IMR-90 (cell line): Measurements from ENCODE around the gene C10orf90. TPM values are rescaled to one million over a fixed set of nuclear protein-coding genes. Genes with fewer than 3 reads are reported as not detected.

Experiments
- ATAC-seq: fragments of 200-7000 bp; cut with Tn5 transposase; 2 replicates; pipeline ENCODE4 v1.9.1; 2020; ENCODE audit warnings: low read depth, mild to moderate bottlenecking, moderate library complexity
- BruUV-seq: library from RNA; stranded (reverse); fragments of 400-500 nt; replicated peaks from 2 replicates; lab custom pipeline; 2021; lab: Mats Ljungman, UMichigan
- CTCF ChIA-PET: fragments of 300-600 bp; formaldehyde crosslinking; extraction: SDS; loops from one replicate; lab custom pipeline; 2021; ENCODE audit warnings: antibody characterized with exemption; lab: Yijun Ruan, JAX
- POLR2A ChIA-PET: fragments of 300-600 bp; sonication (Branson Sonifier 250); formaldehyde crosslinking; loops from one replicate; lab custom pipeline; 2022; ENCODE audit warnings: antibody characterized with exemption; ENCODE audit not compliant: unreplicated experiment; lab: Charles Lee
- DNase-seq: peaks from one replicate; pipeline ENCODE4 v3.0.0; 2013
- H2AFZ ChIP-seq: replicated peaks from 2 replicates; pipeline ENCODE3; 2013; ENCODE audit warnings: low read length, mild to moderate bottlenecking; ENCODE audit not compliant: poor library complexity
- H2AK5ac ChIP-seq: 2 replicates; pipeline ENCODE4 v1.6.1; 2013; ENCODE audit warnings: low read depth, low read length, inconsistent platforms
- H2AK9ac ChIP-seq: replicated peaks from 2 replicates; pipeline ENCODE3; 2013; ENCODE audit warnings: mild to moderate bottlenecking, low read depth, low read length, moderate library complexity; ENCODE audit not compliant: poor library complexity
- H2BK120ac ChIP-seq: 2 replicates; pipeline ENCODE4 v1.6.1; 2013; ENCODE audit warnings: low read depth, low read length, inconsistent platforms
- H2BK15ac ChIP-seq: 3 replicates; pipeline ENCODE4 v1.6.1; 2013; ENCODE audit warnings: low read depth, low read length, inconsistent platforms
- H2BK20ac ChIP-seq: 2 replicates; pipeline ENCODE4 v1.6.1; 2013; ENCODE audit warnings: low read depth, mild to moderate bottlenecking, inconsistent platforms, low read length, moderate library complexity
- H2BK5ac ChIP-seq: 2 replicates; pipeline ENCODE4 v1.6.1; 2013; ENCODE audit warnings: mild to moderate bottlenecking, low read depth, low read length, inconsistent platforms; ENCODE audit not compliant: poor library complexity, severe bottlenecking
- H3K14ac ChIP-seq: replicated peaks from 2 replicates; pipeline ENCODE4 v1.6.1; 2013; ENCODE audit warnings: low read depth, low read length, inconsistent platforms
- H3K18ac ChIP-seq: 2 replicates; pipeline ENCODE4 v1.6.1; 2013; ENCODE audit warnings: low read depth, low read length, control low read depth
- H3K23ac ChIP-seq: 2 replicates; pipeline ENCODE4 v1.6.1; 2013; ENCODE audit warnings: low read depth, low read length, inconsistent platforms
- H3K27ac ChIP-seq: 2 replicates; pipeline ENCODE4 v1.5.1; 2013; ENCODE audit warnings: mild to moderate bottlenecking, control low read depth, low read length; ENCODE audit not compliant: insufficient read depth
- H3K27me3 ChIP-seq: 2 replicates; pipeline ENCODE4 v1.6.1; 2013; ENCODE audit warnings: low read length; ENCODE audit not compliant: control insufficient read depth, insufficient read depth
- H3K36me3 ChIP-seq: 2 replicates; pipeline ENCODE4 v1.6.1; 2013; ENCODE audit warnings: low read length, mixed read lengths; ENCODE audit not compliant: control insufficient read depth, insufficient read depth
- H3K4ac ChIP-seq: 2 replicates; pipeline ENCODE4 v1.6.1; 2013; ENCODE audit warnings: low read depth, low read length, inconsistent platforms
- H3K4me1 ChIP-seq: 2 replicates; pipeline ENCODE4 v1.6.1; 2013; ENCODE audit warnings: low read length, mixed read lengths; ENCODE audit not compliant: control insufficient read depth, insufficient read depth
- H3K4me2 ChIP-seq: 2 replicates; pipeline ENCODE4 v1.6.1; 2013; ENCODE audit warnings: low read depth, mild to moderate bottlenecking, control low read depth, low read length, moderate library complexity
- H3K4me3 ChIP-seq: 2 replicates; pipeline ENCODE4 v1.5.1; 2013; ENCODE audit warnings: low read depth, mild to moderate bottlenecking, control low read depth, low read length, moderate library complexity; ENCODE audit not compliant: insufficient read depth
- H3K56ac ChIP-seq: 2 replicates; pipeline ENCODE4 v1.6.1; 2013; ENCODE audit warnings: low read length, inconsistent platforms; ENCODE audit not compliant: insufficient read depth; ENCODE audit errors: extremely low read depth
- H3K79me1 ChIP-seq, 2 experiments: 2 replicates each; pipeline ENCODE4 v1.6.1; 2013; ENCODE audit warnings: low read length in 2 of 2, inconsistent platforms in 1 of 2, low read depth in 1 of 2
- H3K9ac ChIP-seq: 2 replicates; pipeline ENCODE4 v1.6.1; 2013; ENCODE audit warnings: low read depth, low read length, control low read depth
- H3K9me1 ChIP-seq: 2 replicates; pipeline ENCODE4 v1.6.1; 2013; ENCODE audit warnings: low read length, inconsistent platforms; ENCODE audit not compliant: insufficient read depth
- H3K9me3 ChIP-seq: 2 replicates; pipeline ENCODE4 v1.6.1; 2013; ENCODE audit warnings: low read length; ENCODE audit not compliant: control insufficient read depth, insufficient read depth
- H4K20me1 ChIP-seq: 2 replicates; pipeline ENCODE4 v1.6.1; 2013; ENCODE audit warnings: low read length, inconsistent platforms; ENCODE audit not compliant: insufficient read depth
- H4K5ac ChIP-seq: 2 replicates; pipeline ENCODE4 v1.6.1; 2013; ENCODE audit warnings: mild to moderate bottlenecking, low read depth, low read length, control low read depth
- H4K8ac ChIP-seq, 2 experiments: 2 replicates each; pipeline ENCODE4 v1.6.1; 2013; ENCODE audit warnings: low read depth in 2 of 2, low read length in 2 of 2, control low read depth in 1 of 2, inconsistent platforms in 1 of 2
- H4K91ac ChIP-seq: 2 replicates; pipeline ENCODE4 v1.6.1; 2013; ENCODE audit warnings: low read depth, low read length, inconsistent platforms; ENCODE audit not compliant: insufficient read depth
- BHLHE40 ChIP-seq: fragments of 150-350 bp; IDR thresholded peaks from 2 replicates; pipeline ENCODE4 v1.6.1; 2016; ENCODE audit warnings: mild to moderate bottlenecking, low read depth, low read length
- CEBPB ChIP-seq: IDR thresholded peaks from 2 replicates; pipeline ENCODE4 v1.6.1; 2012; ENCODE audit warnings: low read depth, low read length, improper control_type of control experiment
- CHD1 ChIP-seq: IDR thresholded peaks from 2 replicates; pipeline ENCODE4 v1.6.1; 2012; ENCODE audit warnings: low read depth, low read length, improper control_type of control experiment
- FOS ChIP-seq: fragments of 150-350 bp; IDR thresholded peaks from 2 replicates; pipeline ENCODE4 v1.6.1; 2016; ENCODE audit warnings: low read depth, low read length
- MAFK ChIP-seq: IDR thresholded peaks from 2 replicates; pipeline ENCODE4 v1.6.1; 2012; ENCODE audit warnings: low read depth, low read length, improper control_type of control experiment
- MAZ ChIP-seq: IDR thresholded peaks from 2 replicates; pipeline ENCODE4 v1.6.1; 2012; ENCODE audit warnings: low read depth, mild to moderate bottlenecking, low read length, improper control_type of control experiment, moderate library complexity, borderline replicate concordance
- MXI1 ChIP-seq: IDR thresholded peaks from 2 replicates; pipeline ENCODE4 v1.6.1; 2012; ENCODE audit warnings: low read depth, mild to moderate bottlenecking, low read length, moderate library complexity, borderline replicate concordance
- NFE2L2 ChIP-seq: fragments of 150-350 bp; IDR thresholded peaks from 2 replicates; pipeline ENCODE4 v1.6.1; 2016; ENCODE audit warnings: low read depth, mild to moderate bottlenecking, low read length
- POLR2A ChIP-seq: IDR thresholded peaks from 2 replicates; pipeline ENCODE4 v1.6.1; 2012; ENCODE audit warnings: mild to moderate bottlenecking, low read depth, low read length
- RAD21 ChIP-seq: IDR thresholded peaks from 2 replicates; pipeline ENCODE4 v1.6.1; 2012; ENCODE audit warnings: low read length, improper control_type of control experiment
- RCOR1 ChIP-seq: IDR thresholded peaks from 2 replicates; pipeline ENCODE4 v1.6.1; 2012; ENCODE audit warnings: mild to moderate bottlenecking, low read length, improper control_type of control experiment; ENCODE audit not compliant: insufficient replicate concordance
- RFX5 ChIP-seq: IDR thresholded peaks from 2 replicates; pipeline ENCODE4 v1.8.0; 2012; ENCODE audit warnings: low read depth, mild to moderate bottlenecking, low read length, moderate library complexity
- SMC3 ChIP-seq: fragments of 150-350 bp; IDR thresholded peaks from 2 replicates; pipeline ENCODE4 v1.6.1; 2016; ENCODE audit warnings: low read depth, mild to moderate bottlenecking, antibody characterized with exemption, low read length, moderate library complexity
- WGBS, 2 experiments: methylation state at CpG; one replicate each; pipeline versions ENCODE4 v1.1.5 to v1.1.7; 2013; ENCODE audit warnings: missing lambda C conversion rate in 2 of 2; ENCODE audit not compliant: insufficient read length in 1 of 2; ENCODE audit errors: extremely low coverage in 2 of 2; 5-methylcytosine and 5-hydroxymethylcytosine counted together
- dilution Hi-C: fragments of 300-500 bp; cut with HindIII; formaldehyde crosslinking; loops from one replicate; pipeline ENCODE4 v1.14.3; 2018; ENCODE audit warnings: low sequenced_read_pairs; ENCODE audit not compliant: unreplicated experiment
- in situ Hi-C: fragments of 300-500 bp; cut with MboI; formaldehyde crosslinking; loops from 3 replicates; pipeline ENCODE4 v1.14.3; 2019; ENCODE audit warnings: low sequenced_read_pairs, inconsistent platforms, mixed read lengths
- intact Hi-C: fragments of 100-400 bp; cut with micrococcal nuclease; formaldehyde crosslinking; loops from 2 replicates; pipeline ENCODE4 v1.10.0; 2022
- polyA plus RNA-seq, 3 experiments: library from polyadenylated mRNA; depleted of rRNA; stranded (reverse); fragments of >200 nt; gene quantifications; 2 replicates each; pipeline ENCODE4 v1.2.3, GENCODE V29; 2012; ENCODE audit warnings: low replicate concordance in 1 of 3
- total RNA-seq: library from RNA; depleted of rRNA; stranded (reverse); fragments of >200 nt; gene quantifications from 2 replicates; pipeline ENCODE4 v1.2.3, GENCODE V29; 2012
- TF ChIP-seq, protein P1 (sequence below): fragments of 150-350 bp; IDR thresholded peaks from 2 replicates; pipeline ENCODE4 v1.6.1; 2016; ENCODE audit warnings: low read depth, mild to moderate bottlenecking, low read length, moderate library complexity, borderline replicate concordance
- TF ChIP-seq, protein P2 (sequence below): conservative IDR thresholded peaks from 2 replicates; pipeline ENCODE4 v1.5.1; 2012; ENCODE audit warnings: mild to moderate bottlenecking, low read depth, low read length, improper control_type of control experiment
- TF ChIP-seq, protein P3 (sequence below): fragments of 150-350 bp; IDR thresholded peaks from 2 replicates; pipeline ENCODE4 v1.6.1; 2017; ENCODE audit warnings: mild to moderate bottlenecking, antibody characterized with exemption, low read length, low read depth

Gene C10orf90
- total and polyA plus RNA-seq, 2 of the 4 experiments (the other 2 are of a cell fraction) = 0.05 to 0.18 TPM

DNA sequence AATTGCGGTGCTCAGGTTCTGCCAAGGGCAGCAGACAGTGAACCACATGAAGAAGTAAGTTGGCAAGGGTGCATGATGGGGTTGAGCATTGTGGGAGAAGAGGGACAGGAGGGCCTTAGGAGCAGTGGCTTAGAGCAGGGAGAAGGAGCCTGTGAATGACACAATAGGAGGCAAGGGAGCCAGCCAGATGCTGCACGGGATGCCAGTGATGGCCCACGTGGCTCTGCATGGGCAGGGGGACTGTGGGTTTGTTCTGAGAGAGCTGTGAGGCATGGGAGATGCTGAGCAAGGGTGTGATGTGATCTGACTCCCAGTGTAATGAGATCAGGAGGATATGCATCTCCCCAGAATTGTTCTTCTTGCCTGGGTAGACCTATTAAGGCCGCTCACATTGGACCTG is 60.9 kb downstream of the C10orf90 start:
- no peak overlapping the region for H4K91ac ChIP-seq
- H3K4me3 ChIP-seq = no peak overlapping the region
- H2AFZ ChIP-seq = peak overlapping the region; percentile 14
- no peaks in the 10 kb centered on the region for H3K9me1 ChIP-seq
- dilution Hi-C loops (no loop called here), intact Hi-C loops (no loop called here), in situ Hi-C loops (no loop called here)
- H2AK5ac ChIP-seq = no peak overlapping the region
- H3K9ac ChIP-seq = no peak overlapping the region
- no peak overlapping the region for H2BK5ac ChIP-seq
- no peak overlapping the region for H2AK9ac ChIP-seq
- no peak overlapping the region for H2BK20ac ChIP-seq
- no peak for ATAC-seq
- H2BK120ac ChIP-seq = no peak overlapping the region
- H4K8ac ChIP-seq = no peak overlapping the region
- H3K36me3 ChIP-seq = no peaks in the 10 kb centered on the region
- no peak overlapping the region for H3K27ac ChIP-seq
- ChIA-PET CTCF (no interaction called here), POLR2A (no interaction called here)
- H3K4ac ChIP-seq = no peak overlapping the region
- H4K20me1 ChIP-seq = no peaks in the 10 kb centered on the region
- 50% methylated on average over 1 of the region's 4 CpGs; no CpG with 5 or more reads in 1 of the 2 experiments for WGBS, 2 experiments
- H3K14ac ChIP-seq = no peak overlapping the region
- H3K4me2 ChIP-seq = no peak overlapping the region
- no peak overlapping the region for H2BK15ac ChIP-seq
- H3K23ac ChIP-seq = no peak overlapping the region
- no peaks in the 10 kb centered on the region for H3K27me3 ChIP-seq
- no peak overlapping the region for H3K56ac ChIP-seq
- H3K79me1 ChIP-seq = no peaks in the 10 kb centered on the region
- no peak for DNase-seq
- no peaks in the 10 kb centered on the region for H3K9me3 ChIP-seq
- H3K4me1 ChIP-seq = no peaks in the 10 kb centered on the region
- no TSS peak for BruUV-seq
- no peak overlapping the region for H3K18ac ChIP-seq
- H4K5ac ChIP-seq = no peak overlapping the region
- no peak for TF ChIP-seq CEBPB
- no peak for TF ChIP-seq MAZ
- no peak for TF ChIP-seq FOS
- no peak for TF ChIP-seq MXI1
- TF ChIP-seq, protein P1, sequence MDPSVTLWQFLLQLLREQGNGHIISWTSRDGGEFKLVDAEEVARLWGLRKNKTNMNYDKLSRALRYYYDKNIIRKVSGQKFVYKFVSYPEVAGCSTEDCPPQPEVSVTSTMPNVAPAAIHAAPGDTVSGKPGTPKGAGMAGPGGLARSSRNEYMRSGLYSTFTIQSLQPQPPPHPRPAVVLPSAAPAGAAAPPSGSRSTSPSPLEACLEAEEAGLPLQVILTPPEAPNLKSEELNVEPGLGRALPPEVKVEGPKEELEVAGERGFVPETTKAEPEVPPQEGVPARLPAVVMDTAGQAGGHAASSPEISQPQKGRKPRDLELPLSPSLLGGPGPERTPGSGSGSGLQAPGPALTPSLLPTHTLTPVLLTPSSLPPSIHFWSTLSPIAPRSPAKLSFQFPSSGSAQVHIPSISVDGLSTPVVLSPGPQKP = no peak
- TF ChIP-seq, protein P2, sequence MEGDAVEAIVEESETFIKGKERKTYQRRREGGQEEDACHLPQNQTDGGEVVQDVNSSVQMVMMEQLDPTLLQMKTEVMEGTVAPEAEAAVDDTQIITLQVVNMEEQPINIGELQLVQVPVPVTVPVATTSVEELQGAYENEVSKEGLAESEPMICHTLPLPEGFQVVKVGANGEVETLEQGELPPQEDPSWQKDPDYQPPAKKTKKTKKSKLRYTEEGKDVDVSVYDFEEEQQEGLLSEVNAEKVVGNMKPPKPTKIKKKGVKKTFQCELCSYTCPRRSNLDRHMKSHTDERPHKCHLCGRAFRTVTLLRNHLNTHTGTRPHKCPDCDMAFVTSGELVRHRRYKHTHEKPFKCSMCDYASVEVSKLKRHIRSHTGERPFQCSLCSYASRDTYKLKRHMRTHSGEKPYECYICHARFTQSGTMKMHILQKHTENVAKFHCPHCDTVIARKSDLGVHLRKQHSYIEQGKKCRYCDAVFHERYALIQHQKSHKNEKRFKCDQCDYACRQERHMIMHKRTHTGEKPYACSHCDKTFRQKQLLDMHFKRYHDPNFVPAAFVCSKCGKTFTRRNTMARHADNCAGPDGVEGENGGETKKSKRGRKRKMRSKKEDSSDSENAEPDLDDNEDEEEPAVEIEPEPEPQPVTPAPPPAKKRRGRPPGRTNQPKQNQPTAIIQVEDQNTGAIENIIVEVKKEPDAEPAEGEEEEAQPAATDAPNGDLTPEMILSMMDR = no peak
- no peak for TF ChIP-seq POLR2A
- no peak for TF ChIP-seq MAFK
- no peak for TF ChIP-seq RFX5
- TF ChIP-seq BHLHE40 = no peak
- no peak for TF ChIP-seq NFE2L2
- TF ChIP-seq, protein P3, sequence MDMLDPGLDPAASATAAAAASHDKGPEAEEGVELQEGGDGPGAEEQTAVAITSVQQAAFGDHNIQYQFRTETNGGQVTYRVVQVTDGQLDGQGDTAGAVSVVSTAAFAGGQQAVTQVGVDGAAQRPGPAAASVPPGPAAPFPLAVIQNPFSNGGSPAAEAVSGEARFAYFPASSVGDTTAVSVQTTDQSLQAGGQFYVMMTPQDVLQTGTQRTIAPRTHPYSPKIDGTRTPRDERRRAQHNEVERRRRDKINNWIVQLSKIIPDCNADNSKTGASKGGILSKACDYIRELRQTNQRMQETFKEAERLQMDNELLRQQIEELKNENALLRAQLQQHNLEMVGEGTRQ = no peak
- TF ChIP-seq CHD1 = no peak
- no peak for TF ChIP-seq RAD21
- no peak for TF ChIP-seq SMC3
- no peak for TF ChIP-seq RCOR1
